ENCODE data around the gene PLOD1. TPM values are rescaled to one million over a fixed set of nuclear protein-coding genes. Genes with fewer than 3 reads are reported as not detected.
"Not testable (repeated sequence)": the region's sequence is repeated elsewhere in the genome, so short reads cannot be mapped to it uniquely, and the experiment has no call there.

PLOD1 gene
- total RNA-seq, 8 experiments from 2014 or later, result 24.0 to 136 (median 66.7) TPM

- H3K27ac ChIP-seq, result no peak overlapping the region
- WGBS, 10 experiments, result 0 to 81% (median 67%) methylated on average over 1 to 7 of the region's 7 CpGs; no CpG with 5 or more reads in 1 of the 10 experiments
- H3K4me3 ChIP-seq, result no peak overlapping the region
- ATAC-seq (replicated peaks in 6 of 8), result no peak
- H3K4me1 ChIP-seq (replicated peaks in 1 of 2), result peaks cover 23 to 35% of the 10 kb centered on the region in 2 donors
- in situ Hi-C loops (cut with MboI; ENCODE audit: low pct_unique_long_range_greater_than_20kb in 2 of 9, low sequenced_read_pairs in 9 of 9, unreplicated experiment in 9 of 9), result no loop called here
Measured at GRCh38 chr1:11930571-11931445, 3.7 kb upstream of the PLOD1 start.

GRCh38 chr1:11931845-11932244, 2.7 kb upstream of the PLOD1 start:
- in situ Hi-C loops (cut with MboI; ENCODE audit: low pct_unique_long_range_greater_than_20kb in 2 of 9, low sequenced_read_pairs in 9 of 9, unreplicated experiment in 9 of 9), result no loop called here
- Histone ChIP-seq H3K4me1 (replicated peaks in 1 of 2) (peaks cover 19 to 33% of the 10 kb centered on the region in 2 donors), H3K4me3 (no peak overlapping the region), H3K27ac (no peak overlapping the region)
- 78 to 97% (median 93%) methylated on average over 2 to 10 of the region's 10 CpGs for WGBS, 10 experiments
- no peak for ATAC-seq (replicated peaks in 6 of 8)

- 0 to 80% (median 17%) methylated on average over 1 to 2 of the region's 2 CpGs; no CpG with 5 or more reads in 4 of the 10 experiments for WGBS, 10 experiments
- peaks cover 25 to 31% of the 10 kb centered on the region in 2 donors for H3K4me1 ChIP-seq (replicated peaks in 1 of 2)
- H3K4me3 ChIP-seq, result peak overlapping the region; percentile 28 to 43 (median 36)
- peak overlapping the region in 1 of 2 donors; percentile 55 for H3K27ac ChIP-seq
- in situ Hi-C loops (cut with MboI; ENCODE audit: low pct_unique_long_range_greater_than_20kb in 2 of 9, low sequenced_read_pairs in 9 of 9, unreplicated experiment in 9 of 9), result no loop called here
- ATAC-seq (replicated peaks in 6 of 8), result no peak
Measured at GRCh38 chr1:11935057-11935412, 518 bp downstream of the PLOD1 start.

GRCh38 chr1:11935733-11936132, 1.2 kb downstream of the PLOD1 start:
- ATAC-seq (replicated peaks in 6 of 8); H3K4me3 ChIP-seq; in situ Hi-C loops (cut with MboI; ENCODE audit: low pct_unique_long_range_greater_than_20kb in 2 of 9, low sequenced_read_pairs in 9 of 9, unreplicated experiment in 9 of 9); H3K27ac ChIP-seq: not testable (repeated sequence)
- peaks cover 24 to 27% of the 10 kb centered on the region in 2 donors for H3K4me1 ChIP-seq (replicated peaks in 1 of 2)
- 43 to 100% (median 94%) methylated on average over 1 to 6 of the region's 10 CpGs; no CpG with 5 or more reads in 3 of the 10 experiments for WGBS, 10 experiments

GRCh38 chr1:11938722-11939526, 4.4 kb downstream of the PLOD1 start:
- H3K27ac ChIP-seq, result peak overlapping the region in 1 of 2 donors; percentile 47
- in situ Hi-C loops (cut with MboI; ENCODE audit: low pct_unique_long_range_greater_than_20kb in 2 of 9, low sequenced_read_pairs in 9 of 9, unreplicated experiment in 9 of 9), result no loop called here
- ATAC-seq (replicated peaks in 6 of 8), result peak in 2 of 8 experiments; percentile 10 to 12
- H3K4me3 ChIP-seq, result no peak overlapping the region
- H3K4me1 ChIP-seq (replicated peaks in 1 of 2), result peaks cover 22 to 29% of the 10 kb centered on the region in 2 donors
- 0 to 67% (median 44%) methylated on average over 1 to 6 of the region's 15 CpGs; no CpG with 5 or more reads in 5 of the 10 experiments for WGBS, 10 experiments

- 83 to 100% (median 100%) methylated on average over 2 to 6 of the region's 7 CpGs; no CpG with 5 or more reads in 3 of the 10 experiments for WGBS, 10 experiments
- ATAC-seq (replicated peaks in 6 of 8); in situ Hi-C loops (cut with MboI; ENCODE audit: low pct_unique_long_range_greater_than_20kb in 2 of 9, low sequenced_read_pairs in 9 of 9, unreplicated experiment in 9 of 9); H3K4me3 ChIP-seq; H3K27ac ChIP-seq: not testable (repeated sequence)
- H3K4me1 ChIP-seq (replicated peaks in 1 of 2), result peaks cover 27 to 28% of the 10 kb centered on the region in 2 donors
Measured at GRCh38 chr1:11939794-11940193, 5.3 kb downstream of the PLOD1 start.

GRCh38 chr1:11940260-11940921, 5.9 kb downstream of the PLOD1 start:
- no peak overlapping the region for H3K27ac ChIP-seq
- in situ Hi-C loops (cut with MboI; ENCODE audit: low pct_unique_long_range_greater_than_20kb in 2 of 9, low sequenced_read_pairs in 9 of 9, unreplicated experiment in 9 of 9), result no loop called here
- peaks cover 23 to 27% of the 10 kb centered on the region in 2 donors for H3K4me1 ChIP-seq (replicated peaks in 1 of 2)
- no peak overlapping the region for H3K4me3 ChIP-seq
- 27 to 97% (median 81%) methylated on average over 1 to 8 of the region's 9 CpGs; no CpG with 5 or more reads in 2 of the 10 experiments for WGBS, 10 experiments
- ATAC-seq (replicated peaks in 6 of 8), result peak in 3 of 8 experiments; percentile 79 to 85 (median 81)

- Histone ChIP-seq H3K4me1 (replicated peaks in 1 of 2) (peaks cover 23 to 27% of the 10 kb centered on the region in 2 donors), H3K27ac (no peak overlapping the region), H3K4me3 (no peak overlapping the region)
- no peak for ATAC-seq (replicated peaks in 6 of 8)
- 89 to 100% (median 92%) methylated on average over 1 to 4 of the region's 4 CpGs; no CpG with 5 or more reads in 3 of the 10 experiments for WGBS, 10 experiments
- in situ Hi-C loops (cut with MboI; ENCODE audit: low pct_unique_long_range_greater_than_20kb in 2 of 9, low sequenced_read_pairs in 9 of 9, unreplicated experiment in 9 of 9), result no loop called here
Measured at GRCh38 chr1:11942280-11942679, 7.8 kb downstream of the PLOD1 start.

GRCh38 chr1:11943619-11944018, 9.1 kb downstream of the PLOD1 start:
- peaks cover 19 to 21% of the 10 kb centered on the region in 2 donors for H3K4me1 ChIP-seq (replicated peaks in 1 of 2)
- in situ Hi-C loops (cut with MboI; ENCODE audit: low pct_unique_long_range_greater_than_20kb in 2 of 9, low sequenced_read_pairs in 9 of 9, unreplicated experiment in 9 of 9), result no loop called here
- H3K4me3 ChIP-seq, result no peak overlapping the region
- no peak for ATAC-seq (replicated peaks in 6 of 8)
- peak overlapping the region; percentile 47 to 54 for H3K27ac ChIP-seq
- 53 to 100% (median 78%) methylated on average over 1 to 3 of the region's 4 CpGs; no CpG with 5 or more reads in 2 of the 10 experiments for WGBS, 10 experiments

GRCh38 chr1:11944358-11944931, 9.9 kb downstream of the PLOD1 start:
- Histone ChIP-seq H3K4me3 (no peak overlapping the region), H3K27ac (peak overlapping the region; percentile 38 to 47), H3K4me1 (replicated peaks in 1 of 2) (peaks cover 13 to 14% of the 10 kb centered on the region in 2 donors)
- ATAC-seq (replicated peaks in 6 of 8), result peak in 7 of 8 experiments; percentile 12 to 88 (median 79)
- 0 to 100% (median 63%) methylated on average over 1 to 4 of the region's 12 CpGs; no CpG with 5 or more reads in 7 of the 10 experiments for WGBS, 10 experiments
- in situ Hi-C loops (cut with MboI; ENCODE audit: low pct_unique_long_range_greater_than_20kb in 2 of 9, low sequenced_read_pairs in 9 of 9, unreplicated experiment in 9 of 9), result no loop called here

- in situ Hi-C loops (cut with MboI; ENCODE audit: low pct_unique_long_range_greater_than_20kb in 2 of 9, low sequenced_read_pairs in 9 of 9, unreplicated experiment in 9 of 9), result no loop called here
- H3K4me1 ChIP-seq (replicated peaks in 1 of 2), result peaks cover 13 to 14% of the 10 kb centered on the region in 2 donors
- WGBS, 10 experiments, result 54 to 100% (median 71%) methylated on average over 1 to 2 of the region's 3 CpGs; no CpG with 5 or more reads in 5 of the 10 experiments
- H3K27ac ChIP-seq, result no peak overlapping the region
- no peak for ATAC-seq (replicated peaks in 6 of 8)
- no peak overlapping the region for H3K4me3 ChIP-seq
Measured at GRCh38 chr1:11946647-11947046, 12.1 kb downstream of the PLOD1 start.

- 70 to 100% (median 92%) methylated on average over 1 to 5 of the region's 6 CpGs; no CpG with 5 or more reads in 3 of the 10 experiments for WGBS, 10 experiments
- H3K27ac ChIP-seq, result no peak overlapping the region
- no peak overlapping the region for H3K4me3 ChIP-seq
- H3K4me1 ChIP-seq (replicated peaks in 1 of 2), result peaks cover 8% of the 10 kb centered on the region in 2 donors
- ATAC-seq (replicated peaks in 6 of 8), result peak in 1 of 8 experiments; percentile 15
- in situ Hi-C loops (cut with MboI; ENCODE audit: low pct_unique_long_range_greater_than_20kb in 2 of 9, low sequenced_read_pairs in 9 of 9, unreplicated experiment in 9 of 9), result no loop called here
Measured at GRCh38 chr1:11948822-11949458, 14.4 kb downstream of the PLOD1 start.

All from motor neuron (in vitro differentiated cells).